Fibroblast of lung (primary cell): ENCODE results near the gene ZNF580. TPM values are rescaled to one million over a fixed set of nuclear protein-coding genes. Genes with fewer than 3 reads are reported as not detected.

ENCODE experiments used
- DNase-seq, 2 donors: peaks; one replicate each; pipeline versions ENCODE4 v3.0.0 to v3.0.0-alpha.2; 2010; ENCODE audit warnings: low read depth in 2 of 2
- H2AFZ ChIP-seq: 2 replicates; pipeline ENCODE4 v1.5.1; 2012; ENCODE audit warnings: low read length, control low read depth, inconsistent platforms
- H3K27ac ChIP-seq: 2 replicates; pipeline ENCODE4 v1.5.1; 2011; ENCODE audit warnings: low read length, control low read depth; ENCODE audit not compliant: insufficient read depth
- H3K27me3 ChIP-seq: 2 replicates; pipeline ENCODE4 v1.5.1; 2011; ENCODE audit warnings: mild to moderate bottlenecking, low read length; ENCODE audit not compliant: control insufficient read depth, insufficient read depth
- H3K36me3 ChIP-seq: 2 replicates; pipeline ENCODE4 v1.5.1; 2011; ENCODE audit warnings: low read length; ENCODE audit not compliant: control insufficient read depth, insufficient read depth
- H3K4me1 ChIP-seq: 2 replicates; pipeline ENCODE4 v1.5.1; 2011; ENCODE audit warnings: low read length; ENCODE audit not compliant: control insufficient read depth, insufficient read depth; ENCODE audit errors: extremely low read depth
- H3K4me2 ChIP-seq: 2 replicates; pipeline ENCODE4 v1.5.1; 2011; ENCODE audit warnings: low read length, control low read depth; ENCODE audit not compliant: insufficient read depth; ENCODE audit errors: extremely low read depth
- H3K4me3 ChIP-seq, 4 experiments: fragments of 200-600 bp in 1 of 4; sonication (generic) in 1 of 4; replicated peaks in 1 of 4; 2 replicates each; pipeline ENCODE4 v1.5.1; 2011 to 2016; ENCODE audit warnings: low read length in 4 of 4, low read depth in 3 of 4, mild to moderate bottlenecking in 3 of 4, control low read depth in 2 of 4, inconsistent platforms in 1 of 4, mixed read lengths in 1 of 4; ENCODE audit not compliant: insufficient read depth in 1 of 4; ENCODE audit errors: control extremely low read depth in 1 of 4
- H3K79me2 ChIP-seq: 2 replicates; pipeline ENCODE4 v1.5.1; 2012; ENCODE audit warnings: mild to moderate bottlenecking, low read length, inconsistent platforms; ENCODE audit not compliant: control insufficient read depth, insufficient read depth
- H3K9ac ChIP-seq: 2 replicates; pipeline ENCODE4 v1.5.1; 2011; ENCODE audit warnings: mild to moderate bottlenecking, low read length, control low read depth; ENCODE audit not compliant: insufficient read depth
- H3K9me3 ChIP-seq: 2 replicates; pipeline ENCODE4 v1.5.1; 2012; ENCODE audit warnings: low read depth, low read length; ENCODE audit not compliant: control insufficient read depth, insufficient read depth
- H4K20me1 ChIP-seq: 2 replicates; pipeline ENCODE4 v1.5.1; 2011; ENCODE audit warnings: low read length; ENCODE audit not compliant: control insufficient read depth, insufficient read depth; ENCODE audit errors: extremely low read depth
- CTCF ChIP-seq, 2 donors: IDR thresholded peaks in 1 of 2; conservative IDR thresholded peaks in 1 of 2; 1 replicate in 1 of 2; 2 replicates in 1 of 2; pipeline ENCODE4 v1.5.1; 2011 to 2012; ENCODE audit warnings: low read length in 2 of 2, control low read depth in 1 of 2, inconsistent platforms in 1 of 2, low read depth in 1 of 2, mild to moderate bottlenecking in 1 of 2
- EZH2 ChIP-seq: IDR thresholded peaks from 2 replicates; pipeline ENCODE4 v1.5.1; 2012; ENCODE audit warnings: low read length, control low read depth, mild to moderate bottlenecking; ENCODE audit errors: missing control alignments
- polyA plus RNA-seq, 2 donors: library from polyadenylated mRNA; depleted of rRNA in 1 of 2; stranded (reverse) in 1 of 2; unstranded in 1 of 2; fragments of >200 nt; gene quantifications; 2 replicates each; pipeline ENCODE4 v1.2.1, GENCODE V29; 2011 to 2012; ENCODE audit warnings: missing spikeins in 1 of 2
- total RNA-seq: library from RNA; depleted of rRNA; stranded (reverse); fragments of >200 nt; gene quantifications from 2 replicates; pipeline ENCODE4 v1.2.1, GENCODE V29; 2014

ZNF580 gene
- total and polyA plus RNA-seq, 2 donors (not counting 1 experiment from before 2014, with no cell fraction given): 4.1 to 7.2 TPM

DNA sequence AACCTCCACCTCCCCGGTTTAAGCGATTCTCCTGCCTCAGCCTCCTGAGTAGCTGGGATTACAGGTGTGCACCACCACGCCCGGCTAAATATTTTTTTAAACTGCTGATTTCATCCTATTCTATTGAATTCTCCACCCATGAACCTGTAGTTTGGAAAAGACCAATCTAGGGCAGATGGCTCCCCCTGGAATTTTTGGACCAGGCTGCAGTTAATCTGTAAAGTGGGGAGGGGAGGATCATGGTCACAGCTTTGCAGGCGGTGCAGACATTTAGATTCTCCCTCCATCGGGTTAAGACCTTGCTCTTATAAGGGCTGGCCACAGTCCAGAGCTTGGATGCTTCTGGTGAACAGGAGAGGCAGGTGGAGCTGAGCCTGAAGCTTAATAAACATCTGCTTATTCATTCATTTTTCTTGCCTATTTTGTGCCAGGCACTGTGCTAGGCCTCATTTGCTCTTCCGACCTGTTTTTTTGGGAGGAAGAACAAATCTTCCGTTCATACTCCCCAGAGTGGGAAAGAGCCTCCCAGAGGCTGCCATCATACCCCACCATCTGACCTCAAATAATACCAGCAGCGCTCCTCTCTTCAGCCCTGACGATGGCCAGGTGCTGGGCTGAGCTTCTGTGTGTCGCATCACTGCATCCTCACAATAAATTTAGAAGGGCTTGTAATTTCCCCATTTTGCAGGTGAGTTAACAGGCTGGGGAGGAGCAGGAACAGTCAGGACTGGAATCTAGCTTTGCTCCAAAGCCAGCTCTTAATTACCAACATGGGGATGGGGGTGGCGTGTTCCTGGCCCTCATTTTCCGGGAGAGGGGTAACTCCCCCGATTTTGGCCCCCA is 6.3 kb downstream of the ZNF580 start:
- DNase-seq: no peak
- H3K27ac ChIP-seq: no peak overlapping the region

GRCh38 chr19:55647732-55648584 is 7.2 kb downstream of the ZNF580 start, which contains the start of gene CCDC106:
Gene CCDC106 (plus strand): TSS chr19:55648212. CDS start chr19:55649047, 835 bp downstream.
- DNase-seq: peak; percentile 75 to 86
- peak within 1 kb of the TSS; percentile 93 for H3K4me2 ChIP-seq
- H3K27ac ChIP-seq: peak within 1 kb of the TSS; percentile 38
- H3K4me1 ChIP-seq: peaks cover 6% of the 10 kb centered on the region
- peak within 1 kb of the TSS; percentile 58 to 79 (median 64) for H3K4me3 ChIP-seq
- H4K20me1 ChIP-seq: no peaks in the 10 kb centered on the region
- H3K36me3 ChIP-seq: peaks cover 18% of the 10 kb centered on the region
- TF ChIP-seq CTCF (conservative IDR thresholded peaks at IDR 0.05 in 1 of 2, IDR thresholded peaks at IDR 0.05 in 1 of 2; ENCODE audit: low read depth in 1 of 2, low read length in 2 of 2) (no peak), EZH2 (no peak)
- H3K9ac ChIP-seq: peak within 1 kb of the TSS; percentile 61
- peak within 1 kb of the TSS; percentile 76 for H2AFZ ChIP-seq
- H3K79me2 ChIP-seq: peaks cover 20% of the 10 kb centered on the region
- H3K9me3 ChIP-seq: no peaks in the 10 kb centered on the region
- no peaks in the 10 kb centered on the region for H3K27me3 ChIP-seq

More for the DNA sequence above, 6.3 kb downstream of the ZNF580 start:
- H3K4me3 ChIP-seq: peak overlapping the region; percentile 58 to 79 (median 60)
- peaks cover 13% of the 10 kb centered on the region for H3K36me3 ChIP-seq
- TF ChIP-seq EZH2 (no peak), CTCF (conservative IDR thresholded peaks at IDR 0.05 in 1 of 2, IDR thresholded peaks at IDR 0.05 in 1 of 2; ENCODE audit: low read depth in 1 of 2, low read length in 2 of 2) (no peak)
- H3K9ac ChIP-seq: no peak overlapping the region
- H3K4me2 ChIP-seq: peak overlapping the region; percentile 93
- no peaks in the 10 kb centered on the region for H3K27me3 ChIP-seq
- no peak overlapping the region for H2AFZ ChIP-seq
- H3K4me1 ChIP-seq: peaks cover 10% of the 10 kb centered on the region
- no peaks in the 10 kb centered on the region for H4K20me1 ChIP-seq
- H3K79me2 ChIP-seq: peaks cover 25% of the 10 kb centered on the region
- H3K9me3 ChIP-seq: no peaks in the 10 kb centered on the region
